AG09309 (cell line): Measurements from ENCODE around the gene PTPN6.
A peak's percentile ranks its signal among the peaks of the same experiment; 100 is the strongest.
"Not testable (repeated sequence)": the region's sequence is repeated elsewhere in the genome, so short reads cannot be mapped to it uniquely, and the experiment has no call there.

Experiments
- DNase-seq: peaks from one replicate; pipeline ENCODE4 v3.0.0-alpha.2; 2010; ENCODE audit warnings: low read depth
- H3K4me3 ChIP-seq: 2 replicates; pipeline ENCODE4 v1.5.1; 2011; ENCODE audit warnings: mild to moderate bottlenecking, low read depth, low read length, moderate library complexity; ENCODE audit not compliant: control insufficient read depth
- TF ChIP-seq, protein P1 (sequence below): IDR thresholded peaks from 2 replicates; pipeline ENCODE4 v1.5.1; 2011; ENCODE audit warnings: mild to moderate bottlenecking, low read depth, low read length, inconsistent platforms; ENCODE audit not compliant: insufficient read depth, control insufficient read depth; ENCODE audit errors: missing control alignments

PTPN6 gene

DNA sequence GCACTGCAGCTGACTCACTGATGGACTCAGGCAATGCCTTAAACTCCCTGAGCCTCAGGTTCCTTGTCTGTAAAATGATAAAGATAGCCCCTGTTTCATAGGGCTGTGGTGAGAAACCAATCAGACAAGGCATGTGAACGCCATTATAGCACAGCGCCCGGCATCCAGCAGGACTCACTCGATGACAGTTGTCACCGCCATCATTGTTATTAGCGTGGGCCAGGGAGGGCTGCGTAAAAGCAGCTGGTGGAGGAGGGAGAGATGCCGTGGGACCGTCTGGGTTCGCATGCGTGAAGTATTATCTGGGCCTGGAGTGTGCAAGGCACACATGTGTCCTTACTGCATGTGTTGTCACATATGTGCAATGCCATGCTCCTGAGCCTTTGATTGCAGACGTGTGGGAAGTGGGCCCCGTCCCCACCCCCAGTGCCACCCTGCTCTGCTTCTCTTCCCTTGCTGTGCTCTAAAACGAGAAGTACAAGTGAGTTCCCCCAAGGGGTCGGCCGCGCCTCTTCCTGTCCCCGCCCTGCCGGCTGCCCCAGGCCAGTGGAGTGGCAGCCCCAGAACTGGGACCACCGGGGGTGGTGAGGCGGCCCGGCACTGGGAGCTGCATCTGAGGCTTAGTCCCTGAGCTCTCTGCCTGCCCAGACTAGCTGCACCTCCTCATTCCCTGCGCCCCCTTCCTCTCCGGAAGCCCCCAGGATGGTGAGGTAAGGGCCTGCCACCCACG, at the start of gene PTPN6:
TSS of gene PTPN6 (plus strand) at position 546 of the 730 bp plus-strand sequence. CDS start at position 703, 157 bp downstream.
- TF ChIP-seq, protein P1, sequence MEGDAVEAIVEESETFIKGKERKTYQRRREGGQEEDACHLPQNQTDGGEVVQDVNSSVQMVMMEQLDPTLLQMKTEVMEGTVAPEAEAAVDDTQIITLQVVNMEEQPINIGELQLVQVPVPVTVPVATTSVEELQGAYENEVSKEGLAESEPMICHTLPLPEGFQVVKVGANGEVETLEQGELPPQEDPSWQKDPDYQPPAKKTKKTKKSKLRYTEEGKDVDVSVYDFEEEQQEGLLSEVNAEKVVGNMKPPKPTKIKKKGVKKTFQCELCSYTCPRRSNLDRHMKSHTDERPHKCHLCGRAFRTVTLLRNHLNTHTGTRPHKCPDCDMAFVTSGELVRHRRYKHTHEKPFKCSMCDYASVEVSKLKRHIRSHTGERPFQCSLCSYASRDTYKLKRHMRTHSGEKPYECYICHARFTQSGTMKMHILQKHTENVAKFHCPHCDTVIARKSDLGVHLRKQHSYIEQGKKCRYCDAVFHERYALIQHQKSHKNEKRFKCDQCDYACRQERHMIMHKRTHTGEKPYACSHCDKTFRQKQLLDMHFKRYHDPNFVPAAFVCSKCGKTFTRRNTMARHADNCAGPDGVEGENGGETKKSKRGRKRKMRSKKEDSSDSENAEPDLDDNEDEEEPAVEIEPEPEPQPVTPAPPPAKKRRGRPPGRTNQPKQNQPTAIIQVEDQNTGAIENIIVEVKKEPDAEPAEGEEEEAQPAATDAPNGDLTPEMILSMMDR: no peak
- H3K4me3 ChIP-seq: no peak within 1 kb of the TSS
- DNase-seq: no peak

- TF ChIP-seq, protein P1: no peak
- no peak overlapping the region for H3K4me3 ChIP-seq
- no peak for DNase-seq
Observed at GRCh38 chr12:6902448-6902847, 48.7 kb upstream of the PTPN6 start.

DNA sequence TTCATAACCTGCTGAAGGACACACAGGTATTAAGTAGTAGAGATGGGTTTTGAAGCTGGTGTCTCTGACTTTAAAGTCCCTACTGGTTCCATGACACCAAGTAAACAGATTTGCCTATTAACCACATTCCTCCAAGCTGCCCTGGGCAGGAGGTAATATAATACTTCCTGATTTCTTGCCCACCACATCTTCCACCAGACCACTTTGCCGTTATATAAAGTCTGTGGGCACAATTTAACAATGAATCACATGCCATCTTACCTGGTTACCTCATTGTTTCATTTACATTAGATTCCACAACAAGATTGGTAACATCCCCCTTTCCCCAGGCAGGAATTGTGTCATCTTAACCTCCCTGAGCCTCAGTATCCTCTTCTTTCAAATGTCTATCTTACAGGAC, 47.4 kb upstream of the PTPN6 start:
- no peak for DNase-seq
- TF ChIP-seq, protein P1: no peak
- no peak overlapping the region for H3K4me3 ChIP-seq

DNA sequence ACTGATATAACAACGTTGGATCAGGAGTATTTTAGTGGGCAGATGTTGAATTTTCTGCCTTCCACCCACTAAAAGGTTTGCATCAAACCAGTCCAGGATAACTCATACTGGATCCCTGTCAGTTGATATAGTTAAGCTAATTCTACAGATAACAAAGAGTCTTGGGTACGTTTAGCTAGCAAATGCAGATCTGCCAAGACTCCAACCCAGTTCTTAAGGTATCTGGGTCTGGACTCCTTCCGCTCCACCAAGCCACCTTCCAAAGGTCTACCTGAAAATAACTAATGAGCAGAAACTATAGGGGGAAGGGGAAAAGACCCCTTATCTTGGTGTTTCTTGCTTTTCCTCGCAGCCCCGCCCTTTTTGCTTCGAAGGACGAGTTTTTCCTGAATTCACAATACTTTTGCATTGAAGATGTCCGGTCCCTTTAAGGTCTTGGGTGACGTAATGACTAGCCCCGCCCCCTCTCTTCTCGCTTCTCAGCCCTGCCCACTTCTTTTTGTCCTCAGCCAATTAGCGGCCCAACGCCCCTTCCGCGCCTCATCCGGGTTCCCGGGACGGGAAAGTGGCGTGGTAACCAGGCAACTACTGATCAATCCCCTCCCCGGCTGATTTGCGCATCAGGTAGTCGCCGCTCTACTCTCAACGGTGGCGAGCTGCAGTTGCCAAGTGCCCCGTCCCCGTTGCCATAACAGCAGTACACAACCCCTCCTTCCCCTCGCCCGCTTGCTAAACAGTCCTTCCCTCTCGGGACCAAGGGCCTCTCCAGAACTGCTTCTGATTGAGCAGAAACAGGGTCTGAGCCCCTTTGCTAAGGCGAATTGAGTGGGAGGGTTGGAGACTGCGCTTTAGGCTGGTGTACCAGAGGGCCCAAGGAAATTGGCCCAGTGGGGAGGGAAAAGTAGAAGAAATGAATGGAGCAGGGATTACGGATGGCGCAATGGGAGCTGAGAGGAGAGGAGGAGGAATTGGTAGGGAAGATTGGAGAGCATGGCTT, 46.6 kb upstream of the PTPN6 start, which contains the start of gene LRRC23:
TSS of gene LRRC23 (plus strand) at position 543 of the 997 bp plus-strand sequence. CDS start 812 bp downstream, outside the sequence.
- TF ChIP-seq, protein P1: no peak
- H3K4me3 ChIP-seq: peak within 1 kb of the TSS; percentile 75
- peak; percentile 64 for DNase-seq

DNA sequence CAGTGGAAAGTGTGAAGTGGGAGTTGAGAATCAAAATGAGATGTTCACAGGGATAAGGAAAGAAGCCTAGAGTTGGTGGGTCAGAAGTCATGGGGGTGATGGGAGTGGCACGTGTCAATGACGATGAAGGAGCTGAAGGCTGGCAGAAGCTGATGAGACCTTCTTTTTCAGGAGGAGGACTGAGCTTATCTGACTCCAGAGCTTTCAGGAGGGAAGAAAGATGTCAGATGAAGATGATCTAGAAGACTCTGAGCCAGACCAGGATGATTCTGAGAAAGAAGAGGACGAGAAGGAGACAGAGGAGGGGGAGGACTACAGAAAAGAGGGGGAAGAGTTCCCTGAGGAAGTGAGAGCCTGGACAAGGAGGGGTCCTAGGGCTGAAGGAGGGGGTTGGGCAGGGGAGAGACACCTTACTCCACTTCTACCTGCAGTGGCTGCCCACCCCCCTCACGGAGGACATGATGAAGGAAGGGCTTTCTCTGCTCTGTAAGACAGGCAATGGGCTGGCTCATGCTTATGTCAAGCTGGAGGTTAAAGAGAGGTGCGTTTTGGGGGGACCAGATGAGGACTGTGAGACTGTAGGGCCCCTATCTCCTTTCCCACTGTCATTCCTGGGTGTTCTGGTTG, 45.6 kb upstream of the PTPN6 start:
- no peak for DNase-seq
- TF ChIP-seq, protein P1: no peak
- H3K4me3 ChIP-seq: peak overlapping the region; percentile 75

GRCh38 chr12:6908141-6908540, 43.0 kb upstream of the PTPN6 start:
- H3K4me3 ChIP-seq, DNase-seq: not testable (repeated sequence)
